A549 (cell line): Measurements from ENCODE around the gene LY6G6D. TPM values are rescaled to one million over a fixed set of nuclear protein-coding genes. Genes with fewer than 3 reads are reported as not detected.

Source experiments
- ATAC-seq, 2 experiments: fragments of 200-7000 bp in 1 of 2; fragments of >200 bp in 1 of 2; cut with Nextera tagmentation in 1 of 2; cut with Tn5 transposase in 1 of 2; 3 replicates each; pipeline versions ENCODE4 v1.8.0 to v1.9.1; 2018 to 2020; ENCODE audit warnings: mild to moderate bottlenecking in 1 of 2, moderate library complexity in 1 of 2
- CTCF ChIA-PET: fragments of 300-600 bp; sonication (Branson Sonifier 250); formaldehyde crosslinking; extraction: SDS; loops from one replicate; lab custom pipeline; 2021; ENCODE audit warnings: antibody characterized with exemption, inconsistent platforms; lab: Yijun Ruan, JAX
- POLR2A ChIA-PET: fragments of 350-600 bp; formaldehyde crosslinking; extraction: SDS; loops from one replicate; lab custom pipeline; 2021; ENCODE audit warnings: antibody characterized with exemption, inconsistent platforms; lab: Yijun Ruan, JAX
- DNase-seq, 2 experiments: peaks; one replicate each; pipeline versions ENCODE4 v3.0.0 to v3.0.0-alpha.2; 2011 to 2016; ENCODE audit warnings: low read depth in 1 of 2, low spot score in 1 of 2
- FAIRE-seq: peaks from 2 replicates; lab custom pipeline; 2011; peaks lifted over from hg19 to GRCh38; lab: Jason Lieb, UNC
- H3K27ac ChIP-seq, 2 experiments: fragments of >200 bp; sonication (Bioruptor Twin); formaldehyde crosslinking; 3 replicates each; pipeline ENCODE4 v1.5.1; 2016 to 2017
- H3K4me1 ChIP-seq: fragments of >200 bp; sonication (Bioruptor Twin); formaldehyde crosslinking; 3 replicates; pipeline ENCODE4 v1.6.1; 2016
- H3K4me2 ChIP-seq: fragments of >200 bp; sonication (Bioruptor Twin); formaldehyde crosslinking; 3 replicates; pipeline ENCODE4 v1.6.1; 2016
- H3K4me3 ChIP-seq: fragments of >200 bp; sonication (Bioruptor Twin); formaldehyde crosslinking; 3 replicates; pipeline ENCODE4 v1.5.1; 2016
- H3K9me3 ChIP-seq: fragments of >200 bp; sonication (Bioruptor Twin); formaldehyde crosslinking; 3 replicates; pipeline ENCODE4 v1.6.1; 2016
- BHLHE40 ChIP-seq: IDR thresholded peaks from 2 replicates; pipeline ENCODE4 v1.6.1; 2012; ENCODE audit warnings: low read depth, low read length, inconsistent platforms
- CHD2 ChIP-seq: fragments of 150-350 bp; IDR thresholded peaks from 2 replicates; pipeline ENCODE4 v1.6.1; 2014; ENCODE audit warnings: low read length; ENCODE audit not compliant: partially characterized antibody
- CHD4 ChIP-seq: fragments of 200-600 bp; sonication (generic); IDR thresholded peaks from 2 replicates; pipeline ENCODE4 v1.6.1; 2016; ENCODE audit warnings: antibody characterized with exemption, mild to moderate bottlenecking, borderline replicate concordance
- CTCF ChIP-seq: fragments of >200 bp; sonication (Bioruptor Twin); formaldehyde crosslinking; IDR thresholded peaks from 3 replicates; pipeline ENCODE4 v1.5.1; 2016
- E2F6 ChIP-seq: IDR thresholded peaks from 2 replicates; pipeline ENCODE4 v1.6.1; 2012; ENCODE audit warnings: low read depth, borderline replicate concordance
- EHF ChIP-seq: fragments of 250-450 bp; sonication (Bioruptor Pico); IDR thresholded peaks from 2 replicates; pipeline ENCODE4 v1.5.0; 2020; ENCODE audit warnings: mild to moderate bottlenecking
- EHMT2 ChIP-seq: fragments of 200-600 bp; sonication (generic); IDR thresholded peaks from 2 replicates; pipeline ENCODE4 v1.6.1; 2016; ENCODE audit warnings: antibody characterized with exemption, low read depth, mild to moderate bottlenecking, moderate library complexity
- EP300 ChIP-seq, 2 experiments: fragments of >200 bp; sonication (Bioruptor Twin); formaldehyde crosslinking; IDR thresholded peaks; 2 replicates in 1 of 2; 3 replicates in 1 of 2; pipeline ENCODE4 v1.6.1; 2016 to 2017
- ESRRA ChIP-seq: fragments of 150-350 bp; IDR thresholded peaks from 2 replicates; pipeline ENCODE4 v1.6.1; 2014; ENCODE audit warnings: mild to moderate bottlenecking, low read length, borderline replicate concordance
- FOSB ChIP-seq: fragments of 250-450 bp; sonication (Bioruptor Pico); IDR thresholded peaks from 2 replicates; pipeline ENCODE4 v1.5.0; 2020; ENCODE audit warnings: mild to moderate bottlenecking, moderate library complexity
- FOXS1 ChIP-seq: fragments of 250-450 bp; sonication (Bioruptor Pico); IDR thresholded peaks from 2 replicates; pipeline ENCODE4 v1.5.0; 2020; ENCODE audit warnings: mild to moderate bottlenecking, moderate library complexity
- GATA3 ChIP-seq: IDR thresholded peaks from 2 replicates; pipeline ENCODE4 v1.6.1; 2012; ENCODE audit warnings: borderline replicate concordance
- HDAC2 ChIP-seq: fragments of 200-600 bp; sonication (generic); IDR thresholded peaks from 2 replicates; pipeline ENCODE4 v1.6.1; 2016
- HES2 ChIP-seq: fragments of >200 bp; sonication (Bioruptor Twin); formaldehyde crosslinking; IDR thresholded peaks from 2 replicates; pipeline ENCODE4 v1.6.1; 2016
- HEYL ChIP-seq: fragments of 250-450 bp; sonication (Bioruptor Pico); IDR thresholded peaks from 2 replicates; pipeline ENCODE4 v1.8.0; 2021; ENCODE audit warnings: mild to moderate bottlenecking, moderate library complexity
- HOXA7 ChIP-seq: fragments of 250-450 bp; sonication (Bioruptor Pico); IDR thresholded peaks from 2 replicates; pipeline ENCODE4 v1.5.0; 2020; ENCODE audit warnings: mild to moderate bottlenecking, moderate library complexity
- HOXB5 ChIP-seq: fragments of 250-450 bp; sonication (Bioruptor Pico); IDR thresholded peaks from 2 replicates; pipeline ENCODE4 v1.5.0; 2020; ENCODE audit warnings: mild to moderate bottlenecking, moderate library complexity
- KDM1A ChIP-seq: fragments of 200-600 bp; sonication (generic); IDR thresholded peaks from 2 replicates; pipeline ENCODE4 v1.6.1; 2016; ENCODE audit warnings: low read depth, mild to moderate bottlenecking
- KDM5A ChIP-seq: fragments of 200-600 bp; sonication (generic); IDR thresholded peaks from 2 replicates; pipeline ENCODE4 v1.6.1; 2016; ENCODE audit warnings: antibody characterized with exemption, mild to moderate bottlenecking
- NFE2L2 ChIP-seq: fragments of 150-350 bp; conservative IDR thresholded peaks from 2 replicates; pipeline ENCODE4 v1.6.1; 2014; ENCODE audit warnings: low read length
- NR3C1 ChIP-seq: fragments of >200 bp; sonication (Bioruptor Twin); formaldehyde crosslinking; IDR thresholded peaks from 3 replicates; pipeline ENCODE4 v1.6.1; 2017
- PBX3 ChIP-seq: IDR thresholded peaks from 2 replicates; pipeline ENCODE4 v1.6.1; 2012
- PHF8 ChIP-seq: fragments of 200-600 bp; sonication (generic); IDR thresholded peaks from 2 replicates; pipeline ENCODE4 v1.6.1; 2016; ENCODE audit warnings: low read depth, mild to moderate bottlenecking, antibody characterized with exemption, moderate library complexity, borderline replicate concordance
- POLR2A ChIP-seq: IDR thresholded peaks from 2 replicates; pipeline ENCODE4 v1.6.1; 2012; ENCODE audit warnings: mild to moderate bottlenecking, low read length
- POLR2AphosphoS2 ChIP-seq: conservative IDR thresholded peaks from 2 replicates; pipeline ENCODE4 v1.6.1; 2012; ENCODE audit warnings: low read length, improper control_type of control experiment, inconsistent platforms
- RFX5 ChIP-seq: fragments of 450-650 bp; IDR thresholded peaks from 2 replicates; pipeline ENCODE4 v1.7.1; 2014; ENCODE audit warnings: antibody characterized with exemption, mild to moderate bottlenecking, moderate library complexity
- SMC3 ChIP-seq: fragments of >200 bp; sonication (Bioruptor Twin); formaldehyde crosslinking; IDR thresholded peaks from 3 replicates; pipeline ENCODE4 v1.6.1; 2018; ENCODE audit warnings: inconsistent platforms
- TFCP2L1 ChIP-seq: fragments of 250-450 bp; sonication (Bioruptor Pico); IDR thresholded peaks from 2 replicates; pipeline ENCODE4 v1.5.0; 2021; ENCODE audit warnings: mild to moderate bottlenecking
- TP53 ChIP-seq: fragments of 250-450 bp; sonication (Bioruptor Pico); IDR thresholded peaks from 2 replicates; pipeline ENCODE4 v1.5.0; 2021; ENCODE audit warnings: mild to moderate bottlenecking, moderate library complexity
- USF2 ChIP-seq: fragments of 450-650 bp; IDR thresholded peaks from 2 replicates; pipeline ENCODE4 v1.6.1; 2014; ENCODE audit warnings: antibody characterized with exemption
- ZC3H11A ChIP-seq: fragments of 450-650 bp; IDR thresholded peaks from 2 replicates; pipeline ENCODE4 v1.6.1; 2014; ENCODE audit warnings: antibody characterized with exemption, mild to moderate bottlenecking
- WGBS: methylation state at CpG from one replicate; pipeline ENCODE4 v1.1.6; 2017; ENCODE audit errors: missing lambda C conversion rate; 5-methylcytosine and 5-hydroxymethylcytosine counted together
- polyA plus RNA-seq, 4 experiments: library from polyadenylated mRNA; depleted of rRNA in 3 of 4; stranded (reverse); fragments of >200 nt; fragmentation: RNase III in 1 of 4; extraction: RNeasy Plus Mini Kit Qiagen cat#74134 plus additional on column Dnase treatment in 1 of 4; gene quantifications; 2 replicates in 3 of 4; 3 replicates in 1 of 4; pipeline ENCODE4 v1.2.3, GENCODE V29; 2011 to 2017

LY6G6D gene
- polyA plus RNA-seq, 2 of the 4 experiments (the other 2 are of a cell fraction): not detected

GRCh38 chr6:31760790-31761189 is 45.6 kb downstream of the LY6G6D start:
- Histone ChIP-seq H3K4me1 (no peaks in the 10 kb centered on the region), H3K27ac (no peak overlapping the region), H3K4me2 (no peak overlapping the region)
- DNase-seq: no peak
- ATAC-seq: no peak
- 83% methylated on average over 5 of the region's 5 CpGs for WGBS
- POLR2A ChIA-PET: no interaction called here
- TF ChIP-seq SMC3: no peak
- TF ChIP-seq EHF: no peak
- TF ChIP-seq EP300 (IDR thresholded peaks at IDR 0.05): no peak
- no peak for TF ChIP-seq KDM1A
- TF ChIP-seq NR3C1: no peak
- no peak for TF ChIP-seq FOXS1
- no peak for TF ChIP-seq E2F6
- no peak for TF ChIP-seq KDM5A
- TF ChIP-seq HOXA7: no peak
- TF ChIP-seq EHMT2: no peak
- no peak for TF ChIP-seq RFX5
- TF ChIP-seq GATA3: no peak
- TF ChIP-seq, all 56 proteins: peak for 0
- CTCF ChIA-PET: interaction anchor here (3.8 kb wide), 1 partner anchor 9 kb away, joined by 21 read pairs; no protein-coding TSS in a partner anchor
- FAIRE-seq: no peak
- Histone ChIP-seq H3K4me3 (no peak overlapping the region), H3K9me3 (no peaks in the 10 kb centered on the region)

- FAIRE-seq (no peak), ATAC-seq (no peak)
- POLR2A ChIA-PET: no interaction called here
- CTCF ChIA-PET: interaction anchor here (3.8 kb wide), 1 partner anchor 9 kb away, joined by 21 read pairs; no protein-coding TSS in a partner anchor
- no peak overlapping the region for H3K27ac ChIP-seq
- TF ChIP-seq HOXA7 (no peak), USF2 (no peak), CTCF (no peak), RFX5 (no peak), TP53 (no peak), NFE2L2 (no peak), PHF8 (no peak), FOSB (CRISPR knock-in tag) (no peak), ZC3H11A (no peak), SMC3 (no peak)
- TF ChIP-seq, all 56 proteins: peak for 0
- no peaks in the 10 kb centered on the region for H3K9me3 ChIP-seq
- no peak overlapping the region for H3K4me2 ChIP-seq
- DNase-seq: no peak
- 90% methylated on average over 8 of the region's 8 CpGs for WGBS
- H3K4me1 ChIP-seq: no peaks in the 10 kb centered on the region
- H3K4me3 ChIP-seq: no peak overlapping the region
Observed at GRCh38 chr6:31761343-31761742, 46.2 kb downstream of the LY6G6D start.

GRCh38 chr6:31762356-31762755 is 47.2 kb downstream of the LY6G6D start, which contains the start of gene SAPCD1:
SAPCD1 (plus strand) TSS chr6:31762656; CDS start chr6:31763055, 399 bp downstream.
- DNase-seq (no peak), ATAC-seq (no peak)
- Histone ChIP-seq H3K9me3 (no peaks in the 10 kb centered on the region), H3K27ac (no peak within 1 kb of the TSS), H3K4me3 (no peak within 1 kb of the TSS)
- POLR2A ChIA-PET: no interaction called here
- CTCF ChIA-PET: no interaction called here
- no peak for TF ChIP-seq BHLHE40
- no peak for TF ChIP-seq POLR2A
- no peak for TF ChIP-seq GATA3
- no peak for TF ChIP-seq HDAC2
- TF ChIP-seq HES2: no peak
- TF ChIP-seq HOXB5 (CRISPR knock-in tag): no peak
- no peak for TF ChIP-seq CHD4
- no peak for TF ChIP-seq PBX3
- TF ChIP-seq POLR2AphosphoS2: no peak
- no peak for TF ChIP-seq ESRRA
- no peak for TF ChIP-seq ZC3H11A
- no peak for TF ChIP-seq TFCP2L1
- TF ChIP-seq CHD2: no peak
- TF ChIP-seq HEYL (CRISPR knock-in tag): no peak
- no peak for TF ChIP-seq NR3C1
- no peak for TF ChIP-seq E2F6
- TF ChIP-seq, all 56 proteins: peak for 0
- Histone ChIP-seq H3K4me2 (no peak within 1 kb of the TSS), H3K4me1 (no peaks in the 10 kb centered on the region)
- FAIRE-seq: no peak
- WGBS: 74% methylated on average over 4 of the region's 4 CpGs
